Upper lobe of left lung (tissue), 4 donors: ENCODE measurements around the gene IKZF2.

Experiments used
- EP300 ChIP-seq, 4 donors: sonication (generic); formaldehyde crosslinking; IDR thresholded peaks; one replicate each; pipeline ENCODE4 v1.5.1; 2017; ENCODE audit warnings: antibody characterized with exemption in 4 of 4, control low read depth in 2 of 4
- POLR2A ChIP-seq, 4 donors: fragments of 450-650 bp; IDR thresholded peaks; one replicate each; pipeline ENCODE4 v1.5.1; 2016 to 2017; ENCODE audit warnings: antibody characterized with exemption in 4 of 4, mild to moderate bottlenecking in 2 of 4
- POLR2AphosphoS5 ChIP-seq, 2 donors: sonication (generic); formaldehyde crosslinking; IDR thresholded peaks; one replicate each; pipeline ENCODE4 v1.5.1; 2017; ENCODE audit warnings: antibody characterized with exemption in 2 of 2
- TF ChIP-seq, protein P1 (sequence below), 6 experiments: fragments of 450-650 bp in 4 of 6; fragments of 200-600 bp in 2 of 6; sonication (generic) in 2 of 6; IDR thresholded peaks; one replicate each; pipeline ENCODE4 v1.5.1; 2016 to 2019; ENCODE audit warnings: antibody characterized with exemption in 6 of 6

DNA sequence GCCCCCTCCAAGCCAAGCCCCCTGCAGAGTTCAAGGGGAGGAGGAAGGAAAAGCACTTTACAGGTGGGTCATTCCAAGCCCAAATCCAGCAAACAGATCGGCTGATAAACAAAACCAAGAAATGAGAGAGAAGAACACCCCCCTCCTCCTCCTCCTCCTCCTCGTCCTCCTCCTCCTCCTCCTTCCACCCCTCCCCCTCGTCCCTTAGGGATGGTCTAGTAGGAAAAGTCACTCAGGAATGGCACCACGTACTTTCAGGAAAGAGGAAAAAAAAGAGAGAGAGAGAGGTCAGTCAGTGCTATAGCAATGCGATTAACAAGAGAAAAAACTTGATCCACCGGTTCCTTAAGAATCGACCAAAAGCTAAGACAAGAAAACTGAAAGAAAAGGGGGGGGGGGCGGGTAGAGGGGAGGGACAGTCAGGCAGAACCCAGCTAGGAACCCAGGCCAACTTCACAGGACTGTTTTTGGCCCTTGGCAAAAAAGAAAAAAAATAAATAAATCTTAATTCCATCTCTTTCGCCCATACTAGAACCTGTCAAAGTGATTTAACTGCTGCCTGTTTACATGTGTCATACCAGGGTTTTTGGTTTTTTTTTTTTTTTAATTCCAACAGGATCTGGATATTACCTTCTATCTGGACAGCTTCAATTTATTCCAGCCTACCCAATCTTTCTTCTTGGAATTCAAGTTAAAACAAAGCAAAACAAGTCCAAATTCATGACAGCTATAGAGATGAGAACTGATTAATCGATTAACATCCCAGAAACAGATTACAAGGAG lies 906 bp downstream of the IKZF2 start:
- TF ChIP-seq, protein P1, sequence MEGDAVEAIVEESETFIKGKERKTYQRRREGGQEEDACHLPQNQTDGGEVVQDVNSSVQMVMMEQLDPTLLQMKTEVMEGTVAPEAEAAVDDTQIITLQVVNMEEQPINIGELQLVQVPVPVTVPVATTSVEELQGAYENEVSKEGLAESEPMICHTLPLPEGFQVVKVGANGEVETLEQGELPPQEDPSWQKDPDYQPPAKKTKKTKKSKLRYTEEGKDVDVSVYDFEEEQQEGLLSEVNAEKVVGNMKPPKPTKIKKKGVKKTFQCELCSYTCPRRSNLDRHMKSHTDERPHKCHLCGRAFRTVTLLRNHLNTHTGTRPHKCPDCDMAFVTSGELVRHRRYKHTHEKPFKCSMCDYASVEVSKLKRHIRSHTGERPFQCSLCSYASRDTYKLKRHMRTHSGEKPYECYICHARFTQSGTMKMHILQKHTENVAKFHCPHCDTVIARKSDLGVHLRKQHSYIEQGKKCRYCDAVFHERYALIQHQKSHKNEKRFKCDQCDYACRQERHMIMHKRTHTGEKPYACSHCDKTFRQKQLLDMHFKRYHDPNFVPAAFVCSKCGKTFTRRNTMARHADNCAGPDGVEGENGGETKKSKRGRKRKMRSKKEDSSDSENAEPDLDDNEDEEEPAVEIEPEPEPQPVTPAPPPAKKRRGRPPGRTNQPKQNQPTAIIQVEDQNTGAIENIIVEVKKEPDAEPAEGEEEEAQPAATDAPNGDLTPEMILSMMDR (IDR thresholded peaks at IDR 0.05) = no peak
- TF ChIP-seq POLR2AphosphoS5 (IDR thresholded peaks at IDR 0.05) = no peak
- TF ChIP-seq EP300 (IDR thresholded peaks at IDR 0.05) = no peak
- TF ChIP-seq POLR2A (IDR thresholded peaks at IDR 0.05) = no peak
